ENCODE results near the gene RCSD1.

RCSD1 gene

GRCh38 chr1:167703557-167703956, 73.5 kb downstream of the RCSD1 start:
- H3K79me2 ChIP-seq (ENCODE audit: insufficient read depth, low read length): no peaks in the 10 kb centered on the region
- no peaks in the 10 kb centered on the region for H3F3A ChIP-seq (ENCODE audit: insufficient read depth, low read length)
- H3K4me1 ChIP-seq (ENCODE audit: insufficient read depth, low read length, severe bottlenecking): peaks cover 5% of the 10 kb centered on the region
- H3K4me2 ChIP-seq (ENCODE audit: low read length): no peak overlapping the region
- peaks cover 78% of the 10 kb centered on the region for H3K36me3 ChIP-seq (ENCODE audit: insufficient read depth, low read length)
- H2AFZ ChIP-seq (ENCODE audit: low read length): no peak overlapping the region
- no peak overlapping the region for H3K4me3 ChIP-seq (ENCODE audit: low read depth, low read length, poor library complexity, severe bottlenecking)
- no peak for TF ChIP-seq CTCF (IDR thresholded peaks at IDR 0.05; ENCODE audit: low read length)
- TF ChIP-seq EZH2 (IDR thresholded peaks at IDR 0.05; ENCODE audit: borderline replicate concordance, low read length): no peak
- H3K9ac ChIP-seq (ENCODE audit: low read length): no peak overlapping the region
- H4K20me1 ChIP-seq (ENCODE audit: insufficient read depth, low read length): no peaks in the 10 kb centered on the region
- H3K9me2 ChIP-seq (ENCODE audit: low read depth, low read length): no peaks in the 10 kb centered on the region
- H3K27ac ChIP-seq (ENCODE audit: low read depth, low read length, poor library complexity, severe bottlenecking): no peak overlapping the region
- no peaks in the 10 kb centered on the region for H3K27me3 ChIP-seq (ENCODE audit: insufficient read depth, low read length)
- no peaks in the 10 kb centered on the region for H3K9me3 ChIP-seq (ENCODE audit: low read length)

- Histone ChIP-seq H3K27me3 (ENCODE audit: insufficient read depth, low read length) (no peaks in the 10 kb centered on the region), H3K4me1 (ENCODE audit: insufficient read depth, low read length, severe bottlenecking) (peaks cover 12% of the 10 kb centered on the region), H3F3A (ENCODE audit: insufficient read depth, low read length) (no peaks in the 10 kb centered on the region), H3K9me2 (ENCODE audit: low read depth, low read length) (no peaks in the 10 kb centered on the region), H3K4me2 (ENCODE audit: low read length) (no peak overlapping the region), H3K9me3 (ENCODE audit: low read length) (no peaks in the 10 kb centered on the region), H3K79me2 (ENCODE audit: insufficient read depth, low read length) (no peaks in the 10 kb centered on the region), H2AFZ (ENCODE audit: low read length) (no peak overlapping the region), H3K9ac (ENCODE audit: low read length) (no peak overlapping the region), H3K4me3 (ENCODE audit: low read depth, low read length, poor library complexity, severe bottlenecking) (no peak overlapping the region), H3K27ac (ENCODE audit: low read depth, low read length, poor library complexity, severe bottlenecking) (no peak overlapping the region), H4K20me1 (ENCODE audit: insufficient read depth, low read length) (no peaks in the 10 kb centered on the region), H3K36me3 (ENCODE audit: insufficient read depth, low read length) (peaks cover 67% of the 10 kb centered on the region)
- TF ChIP-seq EZH2 (IDR thresholded peaks at IDR 0.05; ENCODE audit: borderline replicate concordance, low read length) (no peak), CTCF (IDR thresholded peaks at IDR 0.05; ENCODE audit: low read length) (no peak)
Measured at GRCh38 chr1:167704715-167705114, 74.7 kb downstream of the RCSD1 start.

GRCh38 chr1:167705250-167705649, 75.2 kb downstream of the RCSD1 start:
- Histone ChIP-seq H3K27ac (ENCODE audit: low read depth, low read length, poor library complexity, severe bottlenecking) (no peak overlapping the region), H3K4me2 (ENCODE audit: low read length) (no peak overlapping the region), H3K4me3 (ENCODE audit: low read depth, low read length, poor library complexity, severe bottlenecking) (no peak overlapping the region), H3K9me2 (ENCODE audit: low read depth, low read length) (no peaks in the 10 kb centered on the region), H3K79me2 (ENCODE audit: insufficient read depth, low read length) (no peaks in the 10 kb centered on the region), H4K20me1 (ENCODE audit: insufficient read depth, low read length) (no peaks in the 10 kb centered on the region), H3K4me1 (ENCODE audit: insufficient read depth, low read length, severe bottlenecking) (peaks cover 12% of the 10 kb centered on the region), H3K27me3 (ENCODE audit: insufficient read depth, low read length) (no peaks in the 10 kb centered on the region), H3K9ac (ENCODE audit: low read length) (no peak overlapping the region), H2AFZ (ENCODE audit: low read length) (no peak overlapping the region), H3F3A (ENCODE audit: insufficient read depth, low read length) (no peaks in the 10 kb centered on the region), H3K9me3 (ENCODE audit: low read length) (no peaks in the 10 kb centered on the region), H3K36me3 (ENCODE audit: insufficient read depth, low read length) (peaks cover 62% of the 10 kb centered on the region)
- TF ChIP-seq CTCF (IDR thresholded peaks at IDR 0.05; ENCODE audit: low read length) (no peak), EZH2 (IDR thresholded peaks at IDR 0.05; ENCODE audit: borderline replicate concordance, low read length) (no peak)

All from OCI-LY1 (cell line).